Subcutaneous adipose tissue (tissue), 4 donors: ENCODE data around the gene CALM3. TPM values are rescaled to one million over a fixed set of nuclear protein-coding genes. Genes with fewer than 3 reads are reported as not detected.

Source experiments
- CTCF ChIP-seq: fragments of 450-650 bp; IDR thresholded peaks from one replicate; pipeline ENCODE4 v1.5.1; 2016; ENCODE audit warnings: low read depth, mild to moderate bottlenecking, control low read depth, antibody characterized with exemption, moderate library complexity
- total RNA-seq, 4 donors: library from RNA; depleted of rRNA; stranded (reverse); fragments of >200 nt; gene quantifications; one replicate each; pipeline ENCODE4 v1.1.0, GENCODE V29; 2016

CALM3 gene
- total RNA-seq, 4 donors from 2014 or later, result 62.3 to 256 (median 132) TPM

DNA sequence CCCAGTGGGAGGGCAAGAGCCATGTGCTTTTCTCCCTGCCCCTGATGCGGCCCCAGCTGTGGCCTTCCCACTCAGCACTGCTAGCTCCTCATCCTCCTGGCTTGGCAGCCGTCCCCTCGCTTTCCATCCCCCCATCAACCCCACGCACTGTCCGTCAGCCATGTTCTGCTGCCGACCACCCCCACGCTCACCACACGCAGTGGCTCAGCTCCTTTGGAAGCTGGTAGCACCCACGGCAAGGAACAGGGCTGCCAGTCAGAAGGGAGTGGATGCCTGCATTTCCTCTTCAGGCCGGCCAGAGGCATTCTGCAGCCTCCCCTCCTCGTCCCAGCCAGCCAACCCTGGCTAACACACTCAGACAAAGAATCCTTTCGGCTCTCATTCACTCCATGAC is 6.3 kb downstream of the CALM3 start:
- TF ChIP-seq CTCF, result no peak

GRCh38 chr19:46608178-46608577 is 7.0 kb downstream of the CALM3 start:
- TF ChIP-seq CTCF, result no peak

GRCh38 chr19:46608581-46609345 is 7.6 kb downstream of the CALM3 start:
- TF ChIP-seq CTCF, result no peak

GRCh38 chr19:46609511-46610412 is 8.6 kb downstream of the CALM3 start:
- no peak for TF ChIP-seq CTCF

DNA sequence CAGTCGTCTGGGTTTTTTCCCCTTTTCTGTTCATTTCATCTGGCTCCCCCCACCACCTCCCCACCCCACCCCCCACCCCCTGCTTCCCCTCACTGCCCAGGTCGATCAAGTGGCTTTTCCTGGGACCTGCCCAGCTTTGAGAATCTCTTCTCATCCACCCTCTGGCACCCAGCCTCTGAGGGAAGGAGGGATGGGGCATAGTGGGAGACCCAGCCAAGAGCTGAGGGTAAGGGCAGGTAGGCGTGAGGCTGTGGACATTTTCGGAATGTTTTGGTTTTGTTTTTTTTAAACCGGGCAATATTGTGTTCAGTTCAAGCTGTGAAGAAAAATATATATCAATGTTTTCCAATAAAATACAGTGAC is 9.3 kb downstream of the CALM3 start:
- TF ChIP-seq CTCF, result no peak

GRCh38 chr19:46610851-46611770 is 10.0 kb downstream of the CALM3 start:
- TF ChIP-seq CTCF, result no peak
